Common myeloid progenitor, CD34-positive (primary cell): ENCODE results near the gene DAG1.

Source experiments
- CTCF ChIA-PET: fragments of 350-600 bp; sonication (Branson Sonifier 250); formaldehyde crosslinking; loops from one replicate; lab custom pipeline; 2021; ENCODE audit warnings: antibody characterized with exemption; lab: Charles Lee
- POLR2A ChIA-PET: fragments of 350-600 bp; sonication (Branson Sonifier 250); formaldehyde crosslinking; loops from one replicate; lab custom pipeline; 2021; ENCODE audit warnings: antibody characterized with exemption; lab: Charles Lee
- DNase-seq, 3 donors: peaks; one replicate each; pipeline versions ENCODE4 v3.0.0 to v3.0.0-alpha.2; 2013
- H3K27ac ChIP-seq, 2 experiments: 1 replicate in 1 of 2; 2 replicates in 1 of 2; pipeline ENCODE4 v1.7.0; 2013; ENCODE audit warnings: inconsistent platforms in 2 of 2, low read length in 2 of 2, mild to moderate bottlenecking in 2 of 2, low read depth in 1 of 2, moderate library complexity in 1 of 2; ENCODE audit not compliant: severe bottlenecking in 2 of 2, insufficient read depth in 1 of 2, poor library complexity in 1 of 2
- H3K27me3 ChIP-seq, 5 experiments: replicated peaks in 2 of 5; 1 replicate in 3 of 5; 2 replicates in 2 of 5; pipeline versions ENCODE4 v1.6.1 to v1.7.0; 2013; ENCODE audit warnings: low read length in 4 of 5, mild to moderate bottlenecking in 2 of 5, moderate library complexity in 2 of 5, inconsistent platforms in 1 of 5; ENCODE audit not compliant: insufficient read depth in 5 of 5, control insufficient read depth in 4 of 5
- H3K36me3 ChIP-seq, 4 experiments: 1 replicate in 2 of 4; 2 replicates in 2 of 4; pipeline versions ENCODE4 v1.6.1 to v1.7.0; 2013; ENCODE audit warnings: low read length in 3 of 4, control low read depth in 1 of 4, mild to moderate bottlenecking in 1 of 4; ENCODE audit not compliant: control insufficient read depth in 4 of 4, insufficient read depth in 4 of 4
- H3K4me1 ChIP-seq, 4 experiments: 1 replicate in 3 of 4; 2 replicates in 1 of 4; pipeline versions ENCODE4 v1.6.1 to v1.7.1; 2013; ENCODE audit warnings: low read length in 3 of 4, mild to moderate bottlenecking in 3 of 4, control low read depth in 1 of 4, inconsistent platforms in 1 of 4, moderate library complexity in 1 of 4; ENCODE audit not compliant: control insufficient read depth in 4 of 4, insufficient read depth in 4 of 4; ENCODE audit errors: control extremely low read depth in 1 of 4
- H3K4me3 ChIP-seq, 7 experiments: 1 replicate in 4 of 7; 2 replicates in 3 of 7; pipeline versions ENCODE4 v1.5.1 to v1.7.0; 2013; ENCODE audit warnings: mild to moderate bottlenecking in 7 of 7, low read length in 6 of 7, moderate library complexity in 6 of 7, inconsistent platforms in 2 of 7, low read depth in 2 of 7, control low read depth in 1 of 7; ENCODE audit not compliant: insufficient read depth in 4 of 7, control insufficient read depth in 1 of 7; ENCODE audit errors: extremely low read depth in 1 of 7
- H3K9me3 ChIP-seq, 5 experiments: 1 replicate in 4 of 5; 2 replicates in 1 of 5; pipeline versions ENCODE4 v1.6.1 to v1.7.1; 2013; ENCODE audit warnings: low read length in 4 of 5, mild to moderate bottlenecking in 2 of 5, inconsistent platforms in 1 of 5, low read depth in 1 of 5, moderate library complexity in 1 of 5; ENCODE audit not compliant: control insufficient read depth in 4 of 5, insufficient read depth in 2 of 5; ENCODE audit errors: control extremely low read depth in 1 of 5
- WGBS: methylation state at CpG from one replicate; pipeline ENCODE4 v1.1.5; 2013; ENCODE audit not compliant: insufficient coverage; 5-methylcytosine and 5-hydroxymethylcytosine counted together

The DAG1 gene

DNA sequence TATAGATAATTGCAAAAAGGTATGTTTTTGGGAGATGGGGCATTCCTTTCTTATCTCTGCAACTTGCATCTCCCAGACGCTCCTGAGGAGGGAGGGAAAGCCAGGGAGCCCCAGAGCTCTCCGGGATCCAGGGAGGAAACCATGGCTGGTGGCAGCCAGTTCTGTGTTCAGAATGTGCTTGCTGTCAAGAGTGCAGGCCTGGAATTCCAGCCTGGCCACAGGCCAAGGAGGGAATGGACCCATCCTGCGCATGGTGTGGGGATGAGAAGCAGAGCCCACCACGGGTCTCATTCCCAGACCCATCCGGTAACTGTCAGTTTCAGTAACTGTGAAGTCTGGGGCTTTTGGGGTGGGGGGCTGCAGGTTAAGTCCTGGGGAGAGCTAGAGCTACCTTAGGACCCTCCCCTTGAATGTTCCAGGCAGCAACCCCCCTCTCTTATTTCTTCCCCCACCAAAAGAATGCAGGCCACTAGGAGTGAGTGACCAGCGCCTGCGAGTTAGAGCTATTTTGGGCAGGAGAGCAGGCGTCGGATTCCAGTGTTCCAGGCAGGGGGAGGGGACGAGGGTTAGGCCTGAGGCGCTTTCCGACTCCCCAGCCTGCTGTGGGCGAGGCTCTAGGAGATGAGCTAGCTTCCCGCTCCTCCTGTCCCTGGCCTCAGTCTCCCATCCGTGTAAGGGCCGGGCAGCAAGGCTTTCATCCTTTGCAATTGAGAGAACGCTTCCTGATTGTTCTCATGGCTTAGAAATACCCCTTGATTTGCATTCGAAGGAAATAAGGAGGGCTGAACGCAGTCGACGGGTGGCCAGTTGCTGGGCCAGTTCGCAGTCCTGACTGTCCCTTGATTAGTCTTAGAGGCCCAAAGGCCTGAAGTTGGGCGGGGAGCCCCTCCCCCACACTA, 781 bp upstream of the DAG1 start:
- WGBS, result 10% methylated on average over 16 of the region's 23 CpGs
- DNase-seq, result no peak
- ChIA-PET POLR2A (no interaction called here), CTCF (interaction anchor here (0.6 to 1.5 kb wide), 3 partner anchors 20 to 192 kb away, joined by 3 read pairs; partner anchors contain the start of gene C3orf62)
- no peaks in the 10 kb centered on the region for H3K9me3 ChIP-seq
- H3K27ac ChIP-seq, result peak overlapping the region in 1 of 2 experiments; percentile 71
- peaks cover 0 to 8% (median 0%) of the 10 kb centered on the region in 5 experiments for H3K27me3 ChIP-seq
- H3K36me3 ChIP-seq, result no peaks in the 10 kb centered on the region
- H3K4me3 ChIP-seq, result peak overlapping the region; percentile 41 to 95 (median 81)
- peaks cover 7 to 30% (median 20%) of the 10 kb centered on the region in 4 experiments for H3K4me1 ChIP-seq

DNA sequence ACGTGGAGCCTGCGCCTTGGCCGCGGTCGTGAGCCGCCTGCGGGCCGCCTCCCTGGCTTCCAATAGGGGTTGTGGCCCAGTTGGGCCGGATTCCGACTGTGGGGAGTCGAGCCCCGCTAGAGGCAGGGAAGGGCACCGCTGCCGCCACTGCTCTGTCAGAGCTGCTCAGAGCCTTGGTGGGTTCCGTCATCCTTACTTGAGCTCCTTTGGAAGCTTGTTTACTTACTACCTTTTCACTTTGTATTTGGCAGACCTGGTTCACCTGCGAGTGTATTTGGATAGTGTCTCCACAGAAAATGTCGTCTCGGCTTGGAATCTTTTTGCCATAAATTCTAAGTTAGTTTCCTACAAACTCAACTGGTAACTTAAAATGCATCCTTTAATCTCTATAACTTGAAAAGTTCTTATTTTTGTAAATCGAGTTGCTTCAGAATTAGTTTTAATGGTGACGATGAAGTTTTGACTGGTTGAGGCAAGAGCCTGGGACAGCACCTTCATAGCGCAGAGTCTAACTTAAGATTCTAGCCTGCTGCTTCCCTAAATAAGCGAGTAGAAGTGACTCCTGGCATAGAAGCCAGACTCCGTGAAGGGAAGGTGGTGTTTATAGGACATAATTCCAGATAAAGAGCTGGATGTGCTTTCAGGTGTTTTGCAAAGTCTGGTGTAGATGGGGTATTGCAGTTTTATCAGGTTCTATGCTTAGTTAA, 800 bp downstream of the DAG1 start:
- Histone ChIP-seq H3K27me3 (peaks cover 0 to 8% (median 0%) of the 10 kb centered on the region in 5 experiments), H3K4me1 (peaks cover 7 to 28% (median 20%) of the 10 kb centered on the region in 4 experiments), H3K9me3 (no peaks in the 10 kb centered on the region), H3K36me3 (no peaks in the 10 kb centered on the region), H3K27ac (peak overlapping the region; percentile 58 to 83), H3K4me3 (peak overlapping the region; percentile 64 to 94 (median 81))
- peak in 2 of 3 donors; percentile 31 to 46 for DNase-seq
- 10% methylated on average over 20 of the region's 23 CpGs for WGBS
- CTCF ChIA-PET, result interaction anchor here (1.0 to 1.2 kb wide), 3 partner anchors 11 to 131 kb away, joined by 3 to 4 read pairs (median 3); partner anchors contain the start of gene USP4
- POLR2A ChIA-PET, result interaction anchor here (1.1 kb wide), 1 partner anchor 126 kb away, joined by 9 read pairs; no protein-coding TSS in a partner anchor

DNA sequence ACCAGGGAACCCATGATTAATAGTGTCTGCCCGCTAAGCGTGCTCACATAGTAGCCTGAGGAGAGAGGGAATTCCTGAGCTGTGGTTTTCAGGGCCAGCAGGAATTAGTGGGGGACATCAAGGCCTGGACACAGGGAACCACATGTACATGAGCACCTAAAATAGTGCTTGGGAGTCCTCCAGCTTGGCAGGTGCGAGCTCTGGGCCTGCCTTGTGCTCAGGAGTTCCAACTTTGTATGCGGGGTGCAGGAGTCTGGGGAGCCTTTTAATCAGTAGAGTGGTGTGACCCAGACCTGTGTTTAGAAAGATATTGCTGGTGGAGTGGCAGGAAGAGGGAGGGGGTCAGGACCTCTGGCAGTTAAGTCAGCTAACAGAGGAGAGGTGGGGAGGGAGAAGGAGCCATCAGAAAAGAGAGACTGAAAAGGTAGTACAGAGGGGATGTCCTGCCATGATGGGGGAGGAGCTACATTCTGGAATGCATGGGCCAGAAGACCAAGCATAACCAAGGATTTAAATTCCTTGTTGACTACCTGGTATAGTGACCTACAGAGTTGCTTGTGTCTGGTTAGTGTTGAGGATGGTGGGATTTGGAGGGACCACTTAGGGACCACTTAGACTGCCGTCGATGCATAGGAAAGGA, 1.9 kb downstream of the DAG1 start:
- Histone ChIP-seq H3K27ac (no peak overlapping the region), H3K36me3 (no peaks in the 10 kb centered on the region), H3K4me1 (peaks cover 7 to 36% (median 29%) of the 10 kb centered on the region in 4 experiments), H3K4me3 (peak overlapping the region in 1 of 7 experiments; percentile 94), H3K9me3 (no peaks in the 10 kb centered on the region), H3K27me3 (peaks cover 0 to 8% (median 0%) of the 10 kb centered on the region in 5 experiments)
- CTCF ChIA-PET, result interaction anchor here (1.0 kb wide), 1 partner anchor 12 kb away, joined by 4 read pairs; no protein-coding TSS in a partner anchor
- WGBS, result 95% methylated on average over 6 of the region's 6 CpGs
- POLR2A ChIA-PET, result no interaction called here
- peak in 1 of 3 donors; percentile 37 for DNase-seq

DNA sequence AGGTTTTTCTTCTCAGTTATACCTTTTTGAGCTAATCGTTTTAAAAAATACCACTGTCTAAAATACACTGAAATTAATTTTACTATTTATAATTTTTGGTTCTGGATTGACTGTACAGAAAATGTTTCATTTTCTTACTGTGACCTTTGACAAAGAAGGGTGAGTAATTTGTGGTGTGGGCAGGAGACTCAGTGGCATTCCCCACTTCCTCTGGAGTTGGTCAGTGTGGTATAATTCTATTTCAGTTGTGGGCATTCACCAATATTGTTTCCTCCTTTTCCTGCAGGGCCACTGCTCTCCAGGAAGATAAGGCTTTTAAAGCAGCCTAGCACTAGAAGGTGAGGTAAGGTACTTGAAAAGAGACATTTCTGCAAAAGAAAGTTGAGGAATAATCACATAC, 6.5 kb downstream of the DAG1 start:
- CTCF ChIA-PET, result interaction anchor here (1.6 kb wide), 1 partner anchor 137 kb away, joined by 7 read pairs; the partner anchor contains the start of gene USP4
- Histone ChIP-seq H3K27me3 (peaks cover 0 to 6% (median 0%) of the 10 kb centered on the region in 5 experiments), H3K27ac (no peak overlapping the region), H3K36me3 (peaks cover 0 to 6% (median 0%) of the 10 kb centered on the region in 4 experiments), H3K4me3 (no peak overlapping the region), H3K9me3 (no peaks in the 10 kb centered on the region), H3K4me1 (peaks cover 0 to 19% (median 12%) of the 10 kb centered on the region in 4 experiments)
- DNase-seq, result peak; percentile 67 to 88 (median 82)
- POLR2A ChIA-PET, result no interaction called here
- no CpG with 5 or more reads among the region's 1 CpG for WGBS

DNA sequence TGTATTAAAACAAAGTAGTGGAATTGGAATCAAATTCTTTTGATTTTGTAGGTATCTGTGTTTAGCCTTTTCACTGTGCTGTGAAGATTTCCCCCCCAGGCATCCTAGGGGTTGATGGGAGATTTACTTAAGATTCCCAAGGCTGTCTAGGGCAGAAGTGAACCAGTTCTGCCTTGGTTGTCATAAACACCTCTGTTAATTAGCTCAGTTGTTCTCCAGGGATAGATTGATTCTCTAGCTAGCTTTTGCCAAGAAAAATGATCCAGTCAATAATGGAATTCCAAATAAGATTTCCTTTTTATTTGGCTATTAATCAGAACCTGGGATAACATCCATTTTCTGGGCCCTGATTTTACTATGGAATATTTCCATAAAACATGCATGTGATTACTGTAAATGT, 12.7 kb downstream of the DAG1 start:
- no peak overlapping the region for H3K27ac ChIP-seq
- H3K36me3 ChIP-seq, result peaks cover 0 to 2% (median 0%) of the 10 kb centered on the region in 4 experiments
- no peaks in the 10 kb centered on the region for H3K9me3 ChIP-seq
- ChIA-PET POLR2A (no interaction called here), CTCF (no interaction called here)
- H3K4me3 ChIP-seq, result no peak overlapping the region
- no peaks in the 10 kb centered on the region for H3K4me1 ChIP-seq
- no peak for DNase-seq
- peaks cover 0 to 16% (median 0%) of the 10 kb centered on the region in 5 experiments for H3K27me3 ChIP-seq

DNA sequence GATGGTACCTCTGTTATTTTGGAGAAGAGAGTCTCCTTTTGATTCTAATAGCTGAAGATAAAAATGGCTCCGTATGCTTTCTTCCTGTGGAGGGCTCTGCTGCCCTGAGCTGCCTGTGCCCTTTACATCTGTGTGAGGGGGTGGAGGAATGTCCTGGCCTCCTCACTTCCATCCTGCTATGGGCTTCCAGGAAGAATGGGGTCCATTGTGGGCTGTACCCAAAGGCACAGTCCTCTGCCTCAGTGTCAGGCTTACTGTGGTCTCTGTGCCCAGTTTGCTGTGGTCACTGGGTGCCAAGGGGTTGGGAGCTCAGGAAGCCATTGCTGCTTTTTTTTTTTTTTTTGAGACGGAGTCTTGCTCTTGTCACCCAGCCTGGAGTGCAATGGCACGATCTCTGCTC, 14.4 kb downstream of the DAG1 start:
- 83% methylated on average over 2 of the region's 3 CpGs for WGBS
- CTCF ChIA-PET, result interaction anchor here (0.6 kb wide), 1 partner anchor 30 kb away, joined by 3 read pairs; no protein-coding TSS in a partner anchor

More for the DNA sequence above, 14.4 kb downstream of the DAG1 start:
- POLR2A ChIA-PET, result no interaction called here
- Histone ChIP-seq H3K27me3 (peaks cover 0 to 16% (median 0%) of the 10 kb centered on the region in 5 experiments), H3K9me3 (no peaks in the 10 kb centered on the region), H3K4me3 (no peak overlapping the region), H3K27ac (no peak overlapping the region), H3K4me1 (no peaks in the 10 kb centered on the region), H3K36me3 (no peaks in the 10 kb centered on the region)
- no peak for DNase-seq
